ENCODE results near the gene CPB1. TPM values are rescaled to one million over a fixed set of nuclear protein-coding genes. Genes with fewer than 3 reads are reported as not detected.

CPB1 gene
- total and polyA plus RNA-seq, 2 donors (not counting 1 experiment from before 2014, with no cell fraction given) = not detected

- H3K27me3 Mint-ChIP-seq = no peaks in the 10 kb centered on the region
- no peak for DNase-seq
- Histone ChIP-seq H3K79me2 (ENCODE audit: control insufficient read depth, insufficient read depth, low read length) (no peaks in the 10 kb centered on the region), H3K9ac (ENCODE audit: low read length) (no peak overlapping the region), H3K27ac (ENCODE audit: low read length in 2 of 2) (no peak overlapping the region), H3K9me3 (ENCODE audit: control extremely low read depth in 1 of 3, control insufficient read depth in 2 of 3, insufficient read depth in 1 of 3, low read length in 2 of 3) (no peaks in the 10 kb centered on the region), H3K4me1 (ENCODE audit: control insufficient read depth in 2 of 2, insufficient read depth in 2 of 2, low read length in 2 of 2) (no peaks in the 10 kb centered on the region), H3K27me3 (replicated peaks in 1 of 4; ENCODE audit: control extremely low read depth in 1 of 4, control insufficient read depth in 3 of 4, insufficient read depth in 4 of 4, low read length in 3 of 4) (no peaks in the 10 kb centered on the region), H3K4me2 (replicated peaks; ENCODE audit: low read depth, low read length, poor library complexity, severe bottlenecking) (no peak overlapping the region), H2AFZ (ENCODE audit: insufficient read depth, low read depth, low read length, poor library complexity, severe bottlenecking) (no peak overlapping the region), H3K4me3 (ENCODE audit: control extremely low read depth in 1 of 5, extremely low read depth in 1 of 5, insufficient read depth in 1 of 5, low read depth in 2 of 5, low read length in 4 of 5) (no peak overlapping the region), H4K20me1 (ENCODE audit: control insufficient read depth, insufficient read depth, low read length, poor library complexity, severe bottlenecking) (no peaks in the 10 kb centered on the region), H3K36me3 (replicated peaks in 1 of 2; ENCODE audit: control extremely low read depth in 1 of 2, control insufficient read depth in 1 of 2, extremely low read depth in 1 of 2, insufficient read depth in 2 of 2, low read length in 1 of 2) (no peaks in the 10 kb centered on the region)
- no peak overlapping the region for H3K27ac Mint-ChIP-seq
- no peaks in the 10 kb centered on the region for H3K9me3 Mint-ChIP-seq (ENCODE audit: insufficient read depth)
- H3K4me1 Mint-ChIP-seq = no peaks in the 10 kb centered on the region
- ChIA-PET POLR2A (no interaction called here), CTCF (no interaction called here)
- no CpG with 5 or more reads among the region's 1 CpG for WGBS (ENCODE audit: insufficient coverage)
- H3K4me3 Mint-ChIP-seq = no peak overlapping the region
- ATAC-seq (ENCODE audit: low read depth) = no peak
- TF ChIP-seq CTCF (IDR thresholded peaks at IDR 0.05) (no peak), EZH2 (IDR thresholded peaks at IDR 0.05; ENCODE audit: borderline replicate concordance, insufficient read depth, low read depth, low read length, poor library complexity, severe bottlenecking) (no peak)
- intact Hi-C loops (cut with micrococcal nuclease) = no loop called here
Measured at GRCh38 chr3:148792516-148792915, 35.1 kb upstream of the CPB1 start.

GRCh38 chr3:148796799-148797198 lies 30.8 kb upstream of the CPB1 start:
- TF ChIP-seq CTCF (IDR thresholded peaks at IDR 0.05) (no peak), EZH2 (IDR thresholded peaks at IDR 0.05; ENCODE audit: borderline replicate concordance, insufficient read depth, low read depth, low read length, poor library complexity, severe bottlenecking) (no peak)
- ChIA-PET CTCF (no interaction called here), POLR2A (no interaction called here)
- Histone ChIP-seq H3K79me2 (ENCODE audit: control insufficient read depth, insufficient read depth, low read length) (no peaks in the 10 kb centered on the region), H3K27me3 (replicated peaks in 1 of 4; ENCODE audit: control extremely low read depth in 1 of 4, control insufficient read depth in 3 of 4, insufficient read depth in 4 of 4, low read length in 3 of 4) (no peaks in the 10 kb centered on the region), H3K9me3 (ENCODE audit: control extremely low read depth in 1 of 3, control insufficient read depth in 2 of 3, insufficient read depth in 1 of 3, low read length in 2 of 3) (no peaks in the 10 kb centered on the region), H3K9ac (ENCODE audit: low read length) (no peak overlapping the region), H3K4me2 (replicated peaks; ENCODE audit: low read depth, low read length, poor library complexity, severe bottlenecking) (no peak overlapping the region), H3K4me1 (ENCODE audit: control insufficient read depth in 2 of 2, insufficient read depth in 2 of 2, low read length in 2 of 2) (no peaks in the 10 kb centered on the region), H2AFZ (ENCODE audit: insufficient read depth, low read depth, low read length, poor library complexity, severe bottlenecking) (no peak overlapping the region), H3K27ac (ENCODE audit: low read length in 2 of 2) (no peak overlapping the region), H3K4me3 (ENCODE audit: control extremely low read depth in 1 of 5, extremely low read depth in 1 of 5, insufficient read depth in 1 of 5, low read depth in 2 of 5, low read length in 4 of 5) (no peak overlapping the region), H4K20me1 (ENCODE audit: control insufficient read depth, insufficient read depth, low read length, poor library complexity, severe bottlenecking) (no peaks in the 10 kb centered on the region), H3K36me3 (replicated peaks in 1 of 2; ENCODE audit: control extremely low read depth in 1 of 2, control insufficient read depth in 1 of 2, extremely low read depth in 1 of 2, insufficient read depth in 2 of 2, low read length in 1 of 2) (no peaks in the 10 kb centered on the region)
- no peak overlapping the region for H3K27ac Mint-ChIP-seq
- WGBS (ENCODE audit: insufficient coverage) = no CpG with 5 or more reads among the region's 1 CpG
- H3K4me1 Mint-ChIP-seq = no peaks in the 10 kb centered on the region
- ATAC-seq (ENCODE audit: low read depth) = no peak
- no peaks in the 10 kb centered on the region for H3K27me3 Mint-ChIP-seq
- intact Hi-C loops (cut with micrococcal nuclease) = no loop called here
- no peak overlapping the region for H3K4me3 Mint-ChIP-seq
- H3K9me3 Mint-ChIP-seq (ENCODE audit: insufficient read depth) = no peaks in the 10 kb centered on the region
- no peak for DNase-seq
